HG03460 (cell line): ENCODE measurements around the gene HEATR9.

Experiments
- ATAC-seq: cut with Tn5 transposase; IDR thresholded peaks from one replicate; pipeline ENCODE4 v1.9.1; 2021; ENCODE audit not compliant: unreplicated experiment

The HEATR9 gene

DNA sequence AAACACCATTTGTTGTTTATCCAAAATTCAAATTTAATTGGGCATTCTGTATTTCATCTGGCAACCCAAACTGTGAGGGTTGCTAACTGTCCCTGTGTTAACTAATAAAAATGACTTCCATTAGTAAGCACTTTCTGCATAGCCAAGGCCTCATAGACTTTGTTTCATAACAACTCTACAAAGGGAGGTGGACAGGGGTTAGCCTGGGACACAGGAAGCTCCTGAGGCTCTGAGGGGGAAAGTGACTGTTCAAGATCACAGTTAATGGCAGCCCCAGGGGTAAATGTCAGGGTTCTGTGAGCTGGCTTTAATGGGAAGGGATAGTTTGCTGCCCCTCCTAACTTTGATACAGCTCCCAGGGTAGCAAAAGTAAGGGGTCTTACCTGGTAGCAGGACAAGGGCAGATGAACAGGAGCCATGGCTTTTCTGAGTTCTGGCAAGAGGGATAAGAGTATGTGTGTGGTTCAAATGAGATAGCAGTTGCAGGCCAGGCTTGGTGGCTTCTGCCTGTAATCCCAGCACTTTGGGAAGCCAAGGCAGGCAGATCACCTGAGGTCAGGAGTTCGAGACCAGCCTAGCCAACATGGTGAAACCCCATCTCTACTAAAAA is 2.2 kb downstream of the HEATR9 start:
- ATAC-seq: no peak

DNA sequence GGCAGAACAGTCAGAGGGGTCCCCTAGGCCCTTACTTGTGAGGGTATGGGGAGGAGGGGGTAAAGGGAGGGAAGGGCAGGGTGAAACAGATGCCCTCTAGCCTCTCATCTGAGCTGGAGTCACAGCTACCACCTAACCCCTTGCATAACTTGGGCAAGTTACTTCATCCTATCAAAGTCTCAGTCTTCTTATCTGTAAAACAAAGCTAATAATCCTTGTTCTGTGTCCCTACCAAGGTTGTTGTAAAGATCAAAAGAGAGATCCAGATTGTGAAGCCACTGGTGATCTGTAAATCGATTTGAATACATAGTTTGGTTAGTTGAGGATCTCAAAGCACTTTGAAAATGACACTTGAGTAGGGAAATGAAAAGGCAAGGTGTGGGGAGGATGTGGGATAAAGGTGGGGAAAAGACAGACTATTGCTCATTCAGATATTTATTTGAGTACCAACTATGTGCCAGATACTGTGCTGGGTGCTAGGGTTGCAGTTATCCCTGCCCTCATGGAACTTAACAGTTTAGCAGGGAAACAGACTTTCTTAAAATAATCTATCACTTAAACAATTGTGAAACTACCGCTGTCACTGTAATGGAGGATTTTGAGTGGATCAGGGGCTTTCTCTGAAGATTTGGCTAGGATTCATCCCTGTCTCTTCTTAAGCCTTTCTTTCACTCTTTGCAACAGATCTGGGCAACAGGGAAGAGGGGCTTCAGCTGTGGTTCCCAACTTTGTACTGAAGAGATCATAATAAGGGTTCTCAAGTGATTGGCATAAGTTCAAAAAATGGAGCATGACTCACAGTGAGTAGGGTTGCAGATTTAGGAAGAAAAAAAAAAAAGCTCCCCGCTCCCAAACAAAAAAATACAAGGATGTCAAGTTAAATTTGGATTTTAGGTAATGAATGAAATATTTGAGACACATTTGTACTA is 3.0 kb downstream of the HEATR9 start:
- ATAC-seq: no peak

DNA sequence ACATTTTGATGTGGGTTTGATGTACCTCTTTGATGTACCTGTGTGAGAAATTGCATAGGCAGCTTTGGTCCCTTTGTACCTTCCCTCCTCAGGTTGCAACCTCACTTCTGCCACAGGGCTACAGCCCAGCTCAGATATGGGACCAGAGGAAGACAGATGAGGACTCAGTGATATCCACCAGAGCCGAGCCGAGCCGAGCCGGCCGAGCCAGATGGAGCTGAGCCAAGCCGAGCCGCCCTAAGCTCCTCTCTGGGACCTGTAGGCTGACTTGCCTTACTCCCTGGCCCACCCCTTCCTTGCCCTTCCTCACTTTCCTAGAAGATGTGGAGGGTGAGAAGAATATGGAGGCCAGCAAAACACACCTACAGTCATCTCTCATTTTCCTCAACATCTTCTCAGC is 3.8 kb downstream of the HEATR9 start:
- ATAC-seq: no peak

DNA sequence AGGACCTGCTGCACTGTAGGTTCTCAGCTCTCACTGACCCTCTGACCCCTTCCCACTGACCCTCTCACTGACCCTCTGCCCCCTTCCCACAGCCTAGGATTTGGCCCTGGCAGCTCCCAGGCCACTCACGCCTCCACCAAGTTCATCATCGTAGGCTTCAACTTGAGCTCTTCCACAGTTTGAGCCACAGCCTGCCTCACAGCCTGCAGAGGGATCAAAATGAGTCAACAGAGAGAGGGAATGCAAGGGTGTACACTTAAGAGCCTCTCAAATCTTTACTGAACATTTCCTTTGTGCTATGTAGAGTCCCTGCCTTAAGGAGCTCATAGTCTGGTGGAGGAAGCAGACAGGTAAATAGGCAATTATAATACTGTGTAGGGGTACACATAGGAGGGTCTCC is 12.1 kb downstream of the HEATR9 start:
- no peak for ATAC-seq

DNA sequence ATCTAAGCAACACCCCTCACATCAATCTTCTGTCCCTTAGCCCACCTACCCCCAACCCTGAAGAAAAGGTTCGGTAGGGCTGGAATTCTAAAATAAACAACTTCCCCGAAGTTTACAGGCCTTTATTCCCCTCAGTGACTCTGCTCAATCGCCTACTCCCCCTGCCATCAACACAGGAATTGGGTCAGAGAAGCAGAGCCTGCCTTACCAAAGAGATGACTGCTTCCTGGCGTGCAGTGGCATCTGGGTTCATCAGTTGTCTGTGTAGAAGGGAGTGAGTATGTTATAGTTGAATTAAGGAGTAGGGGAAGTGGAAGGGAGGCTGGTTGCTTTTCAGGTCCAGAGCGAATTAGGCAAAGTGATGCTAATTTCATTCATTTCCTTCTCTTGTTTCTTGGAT is 12.7 kb downstream of the HEATR9 start:
- no peak for ATAC-seq

DNA sequence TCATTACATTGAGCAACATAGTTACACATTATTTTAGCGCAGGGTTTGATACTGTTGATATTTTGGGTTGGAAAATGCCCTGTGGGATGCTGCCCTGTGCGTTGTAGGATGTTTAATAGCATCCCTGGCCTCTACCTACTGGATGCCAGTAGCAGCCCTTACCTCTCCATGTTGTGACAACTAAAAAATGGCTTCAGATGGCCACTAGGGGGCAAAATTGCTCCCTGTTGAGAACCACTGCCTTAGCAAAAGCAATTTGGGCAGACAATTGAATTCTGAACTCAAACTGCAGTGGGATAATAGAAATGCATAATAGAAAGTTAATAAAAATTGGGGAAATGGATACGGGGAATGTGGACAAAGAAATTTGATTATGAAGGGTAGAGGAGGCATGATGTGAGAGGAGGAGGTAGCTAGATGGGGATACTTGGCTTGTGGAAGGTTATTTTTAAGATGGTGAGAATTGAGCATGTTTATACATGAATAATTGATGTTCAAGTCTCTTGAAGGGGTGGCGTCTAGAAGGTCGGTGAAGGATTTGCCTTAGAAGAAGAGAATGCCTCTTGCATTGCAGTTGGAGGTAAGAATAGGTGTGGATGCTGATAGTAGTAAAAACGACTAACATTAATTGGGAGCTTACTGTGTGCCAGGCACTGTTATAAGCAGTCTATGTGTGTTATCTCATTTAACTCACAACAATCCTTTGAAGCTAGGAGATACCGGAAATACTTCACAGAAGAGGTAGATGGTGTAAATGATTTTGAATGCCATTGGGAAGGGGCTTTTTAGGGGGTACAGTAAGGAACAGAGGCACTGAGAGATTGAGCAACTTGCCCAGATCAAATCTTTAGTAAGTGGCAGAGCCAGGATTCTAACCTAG is 19.0 kb downstream of the HEATR9 start:
- ATAC-seq: no peak

DNA sequence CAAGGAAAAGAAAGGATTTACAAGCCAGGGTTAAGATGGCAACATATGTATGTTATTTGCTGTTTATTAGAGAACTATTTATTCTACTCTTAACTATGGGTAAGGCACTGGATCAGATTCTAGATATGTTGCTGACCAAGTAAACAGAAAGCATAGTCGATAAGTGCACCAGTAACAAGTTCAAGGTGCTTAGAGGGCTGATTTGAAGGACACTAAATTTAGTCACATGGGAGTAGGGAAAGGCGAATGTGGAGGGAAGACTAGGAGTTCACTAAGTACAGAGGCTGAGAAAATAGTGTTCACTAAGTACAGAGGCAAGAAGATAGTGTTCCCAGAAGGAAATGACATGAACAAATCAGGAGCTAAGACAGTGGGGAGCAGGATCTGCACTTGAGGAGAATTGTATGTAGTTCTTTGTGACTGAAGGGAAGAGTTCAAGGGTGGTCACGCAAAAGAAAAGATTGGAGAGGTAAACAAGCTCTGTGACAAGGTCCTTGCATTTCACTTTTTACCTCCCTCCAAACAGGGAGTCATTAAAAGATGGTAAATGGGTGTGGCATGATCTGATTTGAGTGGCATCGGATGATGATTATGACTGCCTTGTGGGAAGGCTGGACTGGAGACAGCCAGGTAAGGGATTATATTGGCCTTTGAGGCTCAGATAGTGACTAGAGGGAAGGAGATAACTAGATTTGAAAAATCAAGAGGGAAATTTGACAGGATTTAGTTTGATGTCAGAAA is 20.9 kb downstream of the HEATR9 start:
- no peak for ATAC-seq

DNA sequence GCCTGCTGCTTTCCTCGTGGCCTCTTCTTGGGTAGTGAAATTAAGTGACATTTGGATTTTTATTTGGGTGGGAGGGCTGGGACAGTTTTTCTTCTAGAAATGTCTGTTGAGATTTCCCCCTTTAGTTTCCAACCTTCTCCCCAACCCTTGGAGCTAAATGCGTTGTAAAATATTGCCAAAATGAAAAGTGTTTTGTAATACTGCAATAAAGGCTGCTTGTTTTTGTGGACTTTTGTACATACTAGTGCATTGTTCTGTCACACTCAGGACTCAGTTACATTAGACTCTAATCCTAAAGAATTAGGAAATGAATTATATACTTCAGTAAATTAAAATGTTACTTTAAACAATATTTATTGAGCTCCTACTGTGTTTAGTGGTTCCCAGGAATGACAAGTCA is 21.7 kb downstream of the HEATR9 start:
- no peak for ATAC-seq

DNA sequence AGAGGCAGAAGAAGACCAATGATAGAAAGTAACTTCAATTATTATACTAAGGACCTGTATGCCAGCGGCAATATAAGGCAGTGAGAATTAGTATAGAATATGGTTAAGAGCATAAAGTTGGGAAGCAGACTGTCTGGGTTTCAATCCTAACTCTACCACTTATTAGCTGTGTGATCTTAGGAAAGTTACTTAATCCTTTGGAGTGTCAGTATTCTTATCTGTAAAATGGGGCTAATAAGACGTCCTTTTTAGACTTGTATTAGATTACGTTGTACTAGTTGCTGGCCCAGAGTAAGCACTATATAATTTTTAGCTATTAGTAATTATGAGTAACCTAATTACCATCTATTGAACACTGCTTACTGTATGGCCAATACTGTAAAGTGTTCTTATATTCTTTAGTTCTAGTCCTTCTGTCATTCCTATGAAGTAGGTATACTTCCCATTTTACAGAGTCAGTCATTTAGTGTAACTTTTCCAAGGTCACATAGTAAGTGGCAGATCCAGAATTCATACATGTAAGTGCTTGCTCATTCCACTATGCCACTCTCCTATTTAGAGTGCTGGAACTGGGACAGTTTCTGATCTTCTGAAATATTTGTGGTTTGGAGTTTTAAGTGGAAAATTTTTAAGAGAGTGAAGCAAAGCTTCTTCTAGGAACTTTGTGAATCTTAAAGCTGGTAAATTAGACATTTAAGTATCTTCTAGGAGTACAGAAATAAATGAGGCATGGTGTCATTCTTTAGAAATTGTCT is 22.5 kb downstream of the HEATR9 start:
- no peak for ATAC-seq

DNA sequence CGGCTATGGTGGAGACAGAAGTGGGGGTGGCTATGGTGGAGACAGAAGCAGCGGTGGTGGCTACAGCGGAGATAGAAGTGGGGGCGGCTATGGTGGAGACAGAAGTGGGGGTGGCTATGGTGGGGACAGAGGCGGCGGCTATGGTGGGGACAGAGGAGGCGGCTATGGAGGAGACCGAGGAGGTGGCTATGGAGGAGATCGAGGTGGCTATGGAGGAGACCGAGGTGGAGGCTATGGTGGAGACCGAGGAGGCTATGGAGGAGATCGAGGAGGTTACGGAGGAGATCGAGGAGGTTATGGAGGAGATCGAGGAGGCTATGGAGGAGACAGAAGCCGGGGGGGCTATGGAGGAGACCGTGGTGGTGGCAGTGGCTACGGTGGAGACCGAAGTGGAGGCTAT is 24.1 kb downstream of the HEATR9 start:
- ATAC-seq: no peak

DNA sequence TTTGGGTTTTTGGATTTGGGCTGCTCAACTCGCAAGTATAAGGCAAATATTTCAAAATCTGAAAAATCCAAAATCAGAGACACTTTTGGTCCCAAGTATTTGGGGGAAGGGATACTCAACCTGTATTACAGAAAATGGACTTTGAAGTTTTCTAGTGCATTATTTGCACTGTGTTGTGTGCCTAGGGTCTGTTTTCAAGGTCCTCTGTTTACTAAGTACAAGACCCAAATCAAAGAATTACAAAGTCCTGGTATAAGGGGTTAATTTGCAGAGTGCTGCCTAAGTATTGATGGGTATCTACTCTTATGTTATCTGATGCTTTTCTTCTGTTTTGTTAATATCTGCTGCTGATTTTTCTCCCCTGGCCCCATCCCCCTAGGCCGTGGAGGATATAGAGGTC is 25.0 kb downstream of the HEATR9 start:
- no peak for ATAC-seq

DNA sequence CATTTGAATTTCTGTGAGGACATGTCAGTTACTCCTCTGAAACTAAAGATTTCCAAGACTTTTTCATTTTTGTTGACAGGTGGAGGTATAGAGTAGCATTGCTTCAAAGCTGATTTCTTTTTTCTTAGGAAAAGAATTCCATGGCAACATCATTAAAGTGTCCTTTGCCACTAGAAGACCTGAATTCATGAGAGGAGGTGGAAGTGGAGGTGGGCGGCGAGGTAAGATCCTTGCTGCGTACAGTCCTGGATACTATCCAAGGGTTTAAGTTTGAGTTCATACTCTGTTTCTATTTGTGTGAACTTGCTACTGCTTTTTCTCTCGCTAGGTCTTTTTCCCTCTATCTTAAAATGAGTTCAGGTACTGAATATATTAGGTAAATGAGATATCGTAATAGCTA is 26.5 kb downstream of the HEATR9 start:
- ATAC-seq: no peak

DNA sequence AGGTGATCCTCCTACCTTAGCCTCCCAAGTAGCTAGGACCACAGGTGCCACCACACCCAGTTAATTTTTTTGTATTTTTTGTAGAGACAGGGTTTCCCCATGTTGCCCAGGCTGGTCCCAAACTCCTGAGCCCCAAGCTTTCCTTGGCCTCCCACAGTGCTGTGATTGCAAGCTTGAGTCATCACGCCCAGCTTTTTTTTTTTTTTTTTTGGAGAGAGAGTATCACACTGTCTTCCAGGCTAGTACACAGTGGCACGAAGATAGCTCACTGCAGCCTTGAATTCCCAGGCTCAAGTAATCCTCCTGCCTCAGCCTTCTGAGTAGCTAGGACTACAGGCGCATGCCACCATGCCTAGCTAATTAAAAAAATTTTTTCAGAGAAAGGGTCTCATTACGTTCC is 27.2 kb downstream of the HEATR9 start:
- ATAC-seq: no peak

DNA sequence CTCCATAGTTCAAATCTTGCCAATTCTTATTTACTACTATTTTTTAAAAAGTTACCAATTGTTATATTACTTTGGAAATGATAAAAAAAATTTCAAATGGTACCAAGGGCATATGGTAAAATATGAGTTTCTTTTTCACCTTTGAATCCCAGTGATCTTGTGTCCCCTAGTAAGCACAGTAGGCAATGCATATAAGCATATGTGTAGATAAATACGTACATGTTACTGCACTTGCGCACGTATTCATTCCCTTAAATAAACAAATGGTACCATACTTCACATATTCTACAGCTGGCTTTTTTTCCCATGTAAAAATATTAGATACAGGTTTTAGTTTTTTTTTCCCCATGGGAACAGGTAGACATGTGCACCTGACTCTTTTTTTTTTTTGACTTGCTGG is 27.6 kb downstream of the HEATR9 start:
- no peak for ATAC-seq

DNA sequence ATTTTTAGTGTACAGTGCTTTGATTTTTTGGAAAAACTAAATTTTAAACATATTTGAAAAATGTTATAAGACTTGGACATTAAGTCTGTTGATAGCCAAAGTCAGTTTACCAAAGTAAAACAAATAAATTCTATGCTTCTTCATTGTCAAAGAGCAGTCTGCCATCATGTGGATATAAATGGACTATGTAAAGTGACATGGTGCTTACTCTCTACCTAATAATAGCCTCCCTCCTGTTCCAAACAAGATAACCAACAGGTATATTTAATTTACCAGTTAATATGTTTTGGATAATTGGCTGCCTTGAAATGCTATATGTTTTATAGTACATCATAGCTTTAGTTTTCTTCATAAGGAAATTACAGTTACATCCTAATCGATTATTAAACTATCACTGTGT is 43.5 kb downstream of the HEATR9 start:
- ATAC-seq: no peak

DNA sequence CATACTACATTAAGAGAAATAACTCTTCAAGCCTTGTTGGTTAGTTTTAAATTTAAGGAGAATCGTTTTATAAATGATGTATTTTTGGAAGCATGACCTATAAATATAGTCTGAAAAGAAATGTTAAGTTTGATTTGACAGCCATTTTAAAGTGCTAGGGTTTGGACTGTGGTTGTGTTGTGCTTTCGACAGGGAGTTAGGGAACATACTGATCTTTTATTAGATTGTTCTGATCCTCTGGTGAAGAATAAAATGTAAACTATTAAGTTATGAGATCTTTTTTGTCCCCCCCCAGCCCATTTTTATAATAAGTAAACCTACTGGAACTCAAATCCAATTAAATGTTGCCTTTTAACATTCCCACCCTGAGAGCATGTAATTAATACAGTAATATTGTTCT is 47.4 kb downstream of the HEATR9 start:
- ATAC-seq: no peak

DNA sequence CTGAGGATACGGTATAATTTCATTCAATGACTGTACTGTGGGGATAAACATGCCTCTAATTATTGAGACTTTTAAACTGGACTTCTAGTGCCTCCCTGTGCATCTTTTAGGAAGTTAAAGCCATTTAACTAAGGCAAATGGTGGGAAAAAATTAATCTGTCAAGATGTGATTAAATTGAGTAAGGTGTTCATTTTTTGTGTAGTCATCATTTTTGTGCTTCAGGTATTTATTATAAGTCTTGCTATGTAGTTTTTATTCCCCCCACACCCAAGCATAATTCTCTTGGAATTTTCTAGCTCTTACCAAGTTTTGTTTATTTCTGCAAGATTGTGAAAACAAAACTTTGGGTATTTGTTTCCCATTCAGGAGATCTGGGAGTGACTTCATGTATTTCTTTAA is 49.2 kb downstream of the HEATR9 start:
- ATAC-seq: no peak

DNA sequence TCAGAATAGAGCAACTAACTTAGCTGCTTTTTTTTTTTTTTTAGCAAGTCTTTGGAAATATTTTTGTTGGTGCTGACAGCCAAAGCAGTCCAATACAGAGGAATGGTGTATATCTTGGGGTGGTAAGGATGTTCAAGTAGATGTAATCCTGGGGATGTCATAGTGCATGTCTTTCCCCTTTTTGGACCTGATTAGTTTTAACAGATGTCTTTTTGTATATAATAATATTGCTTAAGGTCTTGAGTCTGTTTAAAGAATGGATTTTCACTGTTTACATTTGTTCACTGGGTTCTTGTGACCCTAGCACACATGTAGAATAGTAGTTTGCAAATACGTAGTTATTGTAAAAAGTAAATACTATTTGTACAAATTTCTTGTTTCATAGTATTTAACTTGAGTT is 51.5 kb downstream of the HEATR9 start:
- ATAC-seq: no peak

DNA sequence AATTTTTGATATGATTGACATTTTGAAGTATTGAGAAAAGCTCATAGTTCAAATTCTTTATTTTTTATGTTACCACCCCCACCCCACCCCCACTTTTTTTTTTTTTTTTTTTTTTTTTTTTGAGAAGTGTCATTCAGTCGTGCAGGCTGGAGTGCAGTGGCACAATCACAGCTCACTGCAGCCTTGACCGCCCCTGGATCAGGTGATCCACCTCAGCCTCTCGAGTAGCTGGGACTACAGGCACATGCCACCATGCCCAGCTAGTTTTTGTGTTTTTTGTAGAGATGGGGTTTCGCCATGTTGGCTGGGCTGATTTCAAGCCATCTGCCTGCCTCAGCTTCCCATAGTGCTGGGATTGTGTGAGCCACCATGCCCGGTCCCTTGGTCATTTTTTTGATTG is 52.0 kb downstream of the HEATR9 start:
- ATAC-seq: no peak

DNA sequence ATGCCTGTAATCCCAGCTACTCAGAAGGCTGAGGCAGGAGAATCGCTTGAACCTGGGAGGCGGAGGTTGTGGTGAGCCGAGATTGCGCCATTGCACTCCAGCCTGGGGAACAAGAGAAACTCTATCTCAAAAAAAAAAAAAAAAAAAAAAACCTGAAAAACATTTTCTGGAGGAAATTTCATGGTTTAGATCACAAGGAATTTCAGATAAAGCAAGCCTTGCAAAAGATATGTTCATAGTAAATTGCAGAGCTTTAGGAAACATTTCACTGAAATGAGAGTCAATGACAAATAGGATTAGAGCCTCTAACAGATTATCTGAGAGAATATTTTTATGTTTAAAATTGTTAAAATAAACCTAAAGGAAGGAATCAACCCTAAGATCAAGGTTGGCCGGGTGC is 56.2 kb downstream of the HEATR9 start:
- ATAC-seq: no peak
